Left cardiac atrium (tissue), 4 donors: Measurements from ENCODE around the gene RGR. TPM values are rescaled to one million over a fixed set of nuclear protein-coding genes. Genes with fewer than 3 reads are reported as not detected.

ENCODE experiments used
- ATAC-seq, 2 donors: fragments of 200-7000 bp; cut with Tn5 transposase; one replicate each; pipeline ENCODE4 v1.9.1; 2020; ENCODE audit warnings: mild to moderate bottlenecking in 2 of 2, moderate library complexity in 2 of 2
- DNase-seq: peaks from one replicate; pipeline ENCODE4 v3.0.0-alpha.2; 2020
- intact Hi-C, 2 donors: fragments of 100-400 bp; cut with DNase I; formaldehyde crosslinking; loops; one replicate each; pipeline versions ENCODE4 v1.14.1 to v1.15.1; 2022 to 2023
- total RNA-seq, 2 donors: library from RNA; stranded (reverse); fragmentation: NEBNext Ultra II Directional; extraction: Animal tissue kit (Norgen Biotek cat#: 25700); gene quantifications; one replicate each; pipeline ENCODE4 v1.2.1, GENCODE V29; 2021
- donor health status: DM: no; HTN: yes; CAD: no.
- donor health status: DM: no; HTN: yes; CAD: no; lungs with severe emphysema.
- donor health status: DM: yes; HTN: yes; CAD: no.
- donor health status: Dilated cardiomyopathy.

The RGR gene
- total RNA-seq, 2 donors from 2014 or later, result 0.82 TPM; not detected in 1

GRCh38 chr10:84289521-84290200 lies 44.8 kb downstream of the RGR start:
- intact Hi-C loops, result no loop called here
- ATAC-seq (no peak), DNase-seq (no peak)

- DNase-seq, result no peak
- intact Hi-C loops, result no loop called here
- no peak for ATAC-seq
Measured at GRCh38 chr10:84290235-84290634, 45.4 kb downstream of the RGR start.

- DNase-seq (no peak), ATAC-seq (no peak)
- intact Hi-C loops, result no loop called here
Measured at GRCh38 chr10:84291384-84291783, 46.5 kb downstream of the RGR start.

GRCh38 chr10:84292502-84292901 lies 47.6 kb downstream of the RGR start:
- intact Hi-C loops, result no loop called here
- no peak for ATAC-seq
- no peak for DNase-seq

- intact Hi-C loops, result no loop called here
Measured at GRCh38 chr10:84293171-84293570, 48.3 kb downstream of the RGR start.

GRCh38 chr10:84293574-84294016 lies 48.7 kb downstream of the RGR start:
- intact Hi-C loops, result no loop called here
- DNase-seq (no peak), ATAC-seq (no peak)

More at GRCh38 chr10:84293171-84293570, 48.3 kb downstream of the RGR start:
- ATAC-seq (no peak), DNase-seq (no peak)

GRCh38 chr10:84294766-84295447 lies 50.1 kb downstream of the RGR start:
- DNase-seq (no peak), ATAC-seq (no peak)
- intact Hi-C loops, result no loop called here

GRCh38 chr10:84296091-84296981 lies 51.5 kb downstream of the RGR start:
- ATAC-seq, result no peak
- DNase-seq, result peak; percentile 40
- intact Hi-C loops, result no loop called here

- intact Hi-C loops, result no loop called here
- no peak for DNase-seq
- ATAC-seq, result no peak
Measured at GRCh38 chr10:84298057-84298456, 53.2 kb downstream of the RGR start.

GRCh38 chr10:84302223-84302622 lies 57.4 kb downstream of the RGR start:
- intact Hi-C loops, result no loop called here
- ATAC-seq (no peak), DNase-seq (no peak)

- intact Hi-C loops, result no loop called here
- ATAC-seq, result no peak
- no peak for DNase-seq
Measured at GRCh38 chr10:84306751-84307384, 62.0 kb downstream of the RGR start.

GRCh38 chr10:84308021-84308420 lies 63.2 kb downstream of the RGR start:
- ATAC-seq, result no peak
- no peak for DNase-seq
- intact Hi-C loops, result no loop called here

- peak; percentile 67 for DNase-seq
Measured at GRCh38 chr10:84308481-84309304, 63.8 kb downstream of the RGR start.

More at GRCh38 chr10:84308481-84309304, 63.8 kb downstream of the RGR start:
- intact Hi-C loops, result no loop called here
- peak in 1 of 2 donors; percentile 44 for ATAC-seq

Other genes starting within 250 kb of the RGR start
- 100 to 1,000 TPM; 259 to 306 TPM for gene GHITM, start 105.5 kb upstream of the RGR start, total RNA-seq
- not detected for gene GPR15LG, start 71.3 kb upstream of the RGR start, total RNA-seq
- gene CDHR1, start 50.5 kb upstream of the RGR start, total RNA-seq, result 1 to 10 TPM in 1 of 2 donors, under 1 TPM in 1; 0.68 to 1.2 TPM
- under 1 TPM in 1 of 2 donors, not detected in 1; 0.06 TPM for gene LRIT2, start 19.5 kb upstream of the RGR start, total RNA-seq
- not detected for gene LRIT1, start 3.5 kb upstream of the RGR start, total RNA-seq
- gene CCSER2, start 83.5 kb downstream of the RGR start, total RNA-seq, result 100 to 1,000 TPM; 119 to 131 TPM